Smooth muscle cell (in vitro differentiated cells): ENCODE measurements around the gene HECTD1. TPM values are rescaled to one million over a fixed set of nuclear protein-coding genes. Genes with fewer than 3 reads are reported as not detected.
A peak's percentile ranks its signal among the peaks of the same experiment; 100 is the strongest.

Source experiments
- DNase-seq: peaks from one replicate; lab custom pipeline; 2025; ENCODE audit not compliant: unreplicated experiment; lab: John Stamatoyannopoulos, UW
- H2AFZ ChIP-seq: fragments of 200-600 bp; sonication (generic); 2 replicates; pipeline ENCODE4 v1.6.0; 2016; ENCODE audit warnings: antibody characterized with exemption, low read depth, mild to moderate bottlenecking
- H3F3A ChIP-seq: fragments of 200-600 bp; sonication (generic); 2 replicates; pipeline ENCODE4 v1.6.0; 2017; ENCODE audit warnings: antibody characterized with exemption, low read depth
- H3K27ac ChIP-seq: fragments of 200-600 bp; sonication (generic); 2 replicates; pipeline ENCODE4 v1.5.1; 2016; ENCODE audit warnings: low read depth, mild to moderate bottlenecking
- H3K27me3 ChIP-seq: fragments of 200-600 bp; sonication (generic); 2 replicates; pipeline ENCODE4 v1.6.1; 2016; ENCODE audit warnings: low read depth, mild to moderate bottlenecking
- H3K36me3 ChIP-seq: fragments of 200-600 bp; sonication (generic); 2 replicates; pipeline ENCODE4 v1.5.1; 2016; ENCODE audit warnings: low read depth
- H3K4me1 ChIP-seq: fragments of 200-600 bp; sonication (generic); 2 replicates; pipeline ENCODE4 v1.5.1; 2016; ENCODE audit warnings: low read depth
- H3K4me2 ChIP-seq: fragments of 200-600 bp; sonication (generic); 2 replicates; pipeline ENCODE4 v1.6.0; 2016; ENCODE audit warnings: mild to moderate bottlenecking
- H3K4me3 ChIP-seq: fragments of 200-600 bp; sonication (generic); 2 replicates; pipeline ENCODE4 v1.5.1; 2016; ENCODE audit warnings: mild to moderate bottlenecking
- H3K79me2 ChIP-seq: fragments of 200-600 bp; sonication (generic); 2 replicates; pipeline ENCODE4 v1.6.0; 2016; ENCODE audit warnings: low read depth, mild to moderate bottlenecking
- H3K9ac ChIP-seq: fragments of 200-600 bp; sonication (generic); 2 replicates; pipeline ENCODE4 v1.6.0; 2016; ENCODE audit warnings: low read depth
- H3K9me3 ChIP-seq: fragments of 200-600 bp; sonication (generic); replicated peaks from 2 replicates; pipeline ENCODE4 v1.5.1; 2016; ENCODE audit warnings: low read depth
- H4K20me1 ChIP-seq: fragments of 200-600 bp; sonication (generic); 2 replicates; pipeline ENCODE4 v1.6.0; 2016; ENCODE audit warnings: low read depth
- CTCF ChIP-seq: fragments of 200-600 bp; sonication (generic); IDR thresholded peaks from 2 replicates; pipeline ENCODE4 v1.5.1; 2017; ENCODE audit warnings: borderline replicate concordance, mild to moderate bottlenecking, antibody characterized with exemption; ENCODE audit not compliant: insufficient read depth, poor library complexity, severe bottlenecking
- WGBS: methylation state at CpG from one replicate; pipeline ENCODE4 v1.1.7; 2016; ENCODE audit warnings: low lambda C conversion rate; 5-methylcytosine and 5-hydroxymethylcytosine counted together
- polyA plus RNA-seq: library from polyadenylated mRNA; unstranded; fragments of >200 nt; fragmentation: Nextera tagmentation; extraction: Ambion mirVana; gene quantifications from 2 replicates; pipeline ENCODE4 v1.2.1, GENCODE V29; 2016
- total RNA-seq: library from RNA; depleted of rRNA; stranded (reverse); fragments of >200 nt; gene quantifications from 2 replicates; pipeline ENCODE4 v1.2.3, GENCODE V29; 2014

HECTD1 gene
- total and polyA plus RNA-seq, 2 experiments from 2014 or later = 39.3 to 116 TPM

GRCh38 chr14:31208546-31209424, 1.2 kb upstream of the HECTD1 start:
- H3F3A ChIP-seq = peaks cover 5% of the 10 kb centered on the region
- TF ChIP-seq CTCF = no peak
- peak overlapping the region; percentile 99 for H3K9ac ChIP-seq
- peak overlapping the region; percentile 63 for H2AFZ ChIP-seq
- H3K4me3 ChIP-seq = peak overlapping the region; percentile 85
- no peak for DNase-seq
- H4K20me1 ChIP-seq = peaks cover 29% of the 10 kb centered on the region
- peak overlapping the region; percentile 98 for H3K27ac ChIP-seq
- no peaks in the 10 kb centered on the region for H3K9me3 ChIP-seq
- no peaks in the 10 kb centered on the region for H3K36me3 ChIP-seq
- 86% methylated on average over 16 of the region's 16 CpGs for WGBS
- peaks cover 22% of the 10 kb centered on the region for H3K4me1 ChIP-seq
- H3K27me3 ChIP-seq = no peaks in the 10 kb centered on the region
- H3K4me2 ChIP-seq = peak overlapping the region; percentile 86
- H3K79me2 ChIP-seq = peaks cover 33% of the 10 kb centered on the region

DNA sequence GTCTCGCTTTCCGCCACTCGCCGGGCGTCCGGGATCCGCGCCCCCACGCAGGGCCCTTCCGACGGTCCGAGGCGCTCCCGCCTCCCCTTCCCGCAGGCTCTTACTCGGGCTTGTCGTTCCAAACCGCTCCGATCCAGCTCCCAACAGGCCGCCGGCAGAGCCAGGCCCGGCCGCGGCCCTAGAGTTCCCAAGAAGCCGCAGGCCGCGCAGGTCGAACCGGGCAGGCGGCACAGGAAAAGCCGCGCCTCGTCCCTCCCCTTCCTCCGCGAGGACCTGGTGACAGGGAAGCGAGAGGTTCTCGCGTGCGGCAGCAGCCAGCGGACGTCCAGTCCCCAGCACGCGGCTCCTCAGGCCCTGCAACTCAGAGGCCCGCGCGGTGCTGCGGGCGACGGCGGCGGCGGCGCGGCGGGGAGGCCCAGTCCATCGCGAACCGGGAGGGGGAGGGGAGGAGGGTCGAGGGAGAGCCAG, 272 bp downstream of the HECTD1 start:
- Histone ChIP-seq H3K79me2 (peaks cover 47% of the 10 kb centered on the region), H2AFZ (peak overlapping the region; percentile 84), H3K9me3 (no peaks in the 10 kb centered on the region), H3K27ac (peak overlapping the region; percentile 98), H3K4me3 (peak overlapping the region; percentile 85), H4K20me1 (peaks cover 41% of the 10 kb centered on the region), H3K4me2 (peak overlapping the region; percentile 86), H3K4me1 (peaks cover 22% of the 10 kb centered on the region), H3F3A (peaks cover 5% of the 10 kb centered on the region), H3K36me3 (no peaks in the 10 kb centered on the region), H3K27me3 (no peaks in the 10 kb centered on the region), H3K9ac (peak overlapping the region; percentile 99)
- no peak for TF ChIP-seq CTCF
- DNase-seq = no peak
- under 1% methylated on average over 54 of the region's 59 CpGs for WGBS

- no peak for TF ChIP-seq CTCF
- WGBS = 2% methylated on average over 52 of the region's 55 CpGs
- Histone ChIP-seq H3K79me2 (peaks cover 53% of the 10 kb centered on the region), H2AFZ (peak overlapping the region; percentile 84), H3K9me3 (no peaks in the 10 kb centered on the region), H3K36me3 (no peaks in the 10 kb centered on the region), H3K4me1 (peaks cover 22% of the 10 kb centered on the region), H3K27ac (peak overlapping the region; percentile 98), H3K4me2 (peak overlapping the region; percentile 86), H3K27me3 (no peaks in the 10 kb centered on the region), H3F3A (peaks cover 5% of the 10 kb centered on the region), H4K20me1 (peaks cover 47% of the 10 kb centered on the region), H3K9ac (peak overlapping the region; percentile 99), H3K4me3 (peak overlapping the region; percentile 85)
- peak; percentile 49 for DNase-seq
Measured at GRCh38 chr14:31206536-31207286, 882 bp downstream of the HECTD1 start.
